ENCODE data around the gene VEPH1.

Gene VEPH1

DNA sequence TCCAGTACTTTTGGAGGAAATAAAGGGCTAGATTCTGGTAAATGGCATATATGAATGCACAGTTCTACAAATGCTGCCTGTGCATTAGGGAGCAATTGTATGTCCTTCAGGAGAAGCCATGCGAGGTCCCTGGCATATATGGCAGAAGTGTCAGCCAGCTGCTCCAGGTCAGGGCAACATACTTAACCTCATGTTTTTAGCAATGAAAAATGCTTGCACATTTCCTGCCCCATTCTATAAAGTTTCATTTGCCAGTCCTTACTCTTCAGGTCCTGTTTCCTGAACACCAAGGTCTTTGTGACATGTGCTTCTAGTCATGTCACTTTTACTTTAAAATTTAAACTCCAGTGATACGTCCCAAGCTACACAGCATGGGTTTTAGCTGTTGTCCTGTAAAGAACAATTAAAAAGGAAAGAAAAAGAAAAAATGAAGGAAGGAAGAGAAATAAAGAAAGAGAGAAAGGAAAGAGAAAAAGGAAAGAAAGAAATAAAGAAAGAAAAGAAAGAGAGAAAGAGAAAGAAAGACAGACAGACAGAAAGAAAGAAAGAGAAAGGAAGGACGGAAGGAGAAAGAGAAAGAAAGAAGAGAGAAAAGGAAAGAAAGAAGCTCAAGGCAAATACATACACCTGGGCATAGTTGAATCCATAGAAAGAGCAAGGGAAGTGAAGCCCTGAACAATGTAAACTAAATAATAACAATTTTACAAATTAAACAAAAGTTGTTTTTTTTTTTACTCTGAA lies 86.7 kb downstream of the VEPH1 start:
- Histone ChIP-seq H3K9ac (ENCODE audit: low read length) (no peak overlapping the region), H3K4me2 (ENCODE audit: low read length) (no peak overlapping the region), H4K20me1 (ENCODE audit: insufficient read depth, low read length) (no peaks in the 10 kb centered on the region), H3K4me3 (ENCODE audit: low read length) (no peak overlapping the region), H3K9me3 (ENCODE audit: insufficient read depth, low read length) (no peaks in the 10 kb centered on the region), H3K79me2 (ENCODE audit: low read length) (no peaks in the 10 kb centered on the region), H3K36me3 (replicated peaks; ENCODE audit: low read depth, low read length) (no peaks in the 10 kb centered on the region), H3K27me3 (ENCODE audit: low read depth, low read length) (no peaks in the 10 kb centered on the region; the same call in 1 of the 2 replicates), H2AFZ (ENCODE audit: low read depth, low read length) (no peak overlapping the region), H3K4me1 (ENCODE audit: low read length) (no peaks in the 10 kb centered on the region), H3K27ac (ENCODE audit: low read length) (no peak overlapping the region)
- TF ChIP-seq, protein P1, sequence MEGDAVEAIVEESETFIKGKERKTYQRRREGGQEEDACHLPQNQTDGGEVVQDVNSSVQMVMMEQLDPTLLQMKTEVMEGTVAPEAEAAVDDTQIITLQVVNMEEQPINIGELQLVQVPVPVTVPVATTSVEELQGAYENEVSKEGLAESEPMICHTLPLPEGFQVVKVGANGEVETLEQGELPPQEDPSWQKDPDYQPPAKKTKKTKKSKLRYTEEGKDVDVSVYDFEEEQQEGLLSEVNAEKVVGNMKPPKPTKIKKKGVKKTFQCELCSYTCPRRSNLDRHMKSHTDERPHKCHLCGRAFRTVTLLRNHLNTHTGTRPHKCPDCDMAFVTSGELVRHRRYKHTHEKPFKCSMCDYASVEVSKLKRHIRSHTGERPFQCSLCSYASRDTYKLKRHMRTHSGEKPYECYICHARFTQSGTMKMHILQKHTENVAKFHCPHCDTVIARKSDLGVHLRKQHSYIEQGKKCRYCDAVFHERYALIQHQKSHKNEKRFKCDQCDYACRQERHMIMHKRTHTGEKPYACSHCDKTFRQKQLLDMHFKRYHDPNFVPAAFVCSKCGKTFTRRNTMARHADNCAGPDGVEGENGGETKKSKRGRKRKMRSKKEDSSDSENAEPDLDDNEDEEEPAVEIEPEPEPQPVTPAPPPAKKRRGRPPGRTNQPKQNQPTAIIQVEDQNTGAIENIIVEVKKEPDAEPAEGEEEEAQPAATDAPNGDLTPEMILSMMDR (IDR thresholded peaks at IDR 0.05; ENCODE audit: low read depth, low read length) = no peak
- TF ChIP-seq EZH2phosphoT487 (IDR thresholded peaks at IDR 0.05; ENCODE audit: low read depth) = no peak

DNA sequence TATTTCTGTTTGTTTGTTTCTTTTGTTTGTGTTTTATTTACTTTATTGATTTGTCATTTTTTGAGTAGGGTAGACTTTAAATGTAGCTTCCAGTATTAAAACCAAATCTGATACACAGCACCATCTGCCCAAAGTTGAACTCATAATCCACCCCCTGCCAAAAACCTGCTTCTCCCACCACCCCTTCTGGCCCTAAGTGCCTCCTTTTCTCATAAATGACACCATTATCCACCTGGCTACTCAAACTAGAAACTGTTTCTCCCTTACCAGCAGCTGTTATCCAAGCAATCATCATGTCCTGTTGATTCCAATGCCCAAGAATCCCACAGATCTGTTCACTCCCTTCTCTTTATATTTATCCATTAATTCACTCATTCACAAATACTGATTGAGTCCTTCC lies 88.4 kb downstream of the VEPH1 start:
- Histone ChIP-seq H3K4me1 (ENCODE audit: low read length) (no peaks in the 10 kb centered on the region), H2AFZ (ENCODE audit: low read depth, low read length) (no peak overlapping the region), H3K36me3 (replicated peaks; ENCODE audit: low read depth, low read length) (no peaks in the 10 kb centered on the region), H3K9ac (ENCODE audit: low read length) (no peak overlapping the region), H4K20me1 (ENCODE audit: insufficient read depth, low read length) (no peaks in the 10 kb centered on the region), H3K27me3 (ENCODE audit: low read depth, low read length) (no peaks in the 10 kb centered on the region; the same call in 1 of the 2 replicates), H3K27ac (ENCODE audit: low read length) (no peak overlapping the region), H3K4me2 (ENCODE audit: low read length) (no peak overlapping the region), H3K9me3 (ENCODE audit: insufficient read depth, low read length) (no peaks in the 10 kb centered on the region), H3K79me2 (ENCODE audit: low read length) (no peaks in the 10 kb centered on the region), H3K4me3 (ENCODE audit: low read length) (no peak overlapping the region)
- TF ChIP-seq EZH2phosphoT487 (IDR thresholded peaks at IDR 0.05; ENCODE audit: low read depth) = no peak
- TF ChIP-seq, protein P1 (IDR thresholded peaks at IDR 0.05; ENCODE audit: low read depth, low read length) = no peak

DNA sequence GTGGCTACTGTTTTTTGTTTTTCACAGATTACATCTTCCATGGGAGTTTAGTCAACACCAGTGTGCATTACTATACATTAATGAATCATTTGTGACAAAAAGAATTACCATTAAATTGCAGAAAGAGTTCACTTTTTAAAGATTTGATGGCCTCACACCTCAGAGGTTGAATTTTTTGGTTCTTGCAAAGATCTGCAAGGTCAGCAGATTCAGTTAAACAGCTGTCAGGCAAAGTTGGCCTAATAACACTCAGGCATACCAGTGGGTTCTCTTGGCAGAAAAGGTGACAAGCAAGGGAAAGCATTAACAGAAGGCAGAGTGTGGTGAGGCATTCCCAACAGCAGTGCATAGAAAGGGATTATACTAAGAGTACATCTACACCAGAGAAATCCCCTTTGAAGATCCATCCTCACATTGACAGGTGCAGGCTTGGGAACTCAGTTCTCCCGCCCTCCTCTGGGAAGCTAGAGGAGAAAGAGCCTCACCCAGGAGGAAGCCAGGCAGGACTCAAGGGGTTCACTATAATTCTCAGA lies 90.8 kb downstream of the VEPH1 start:
- Histone ChIP-seq H3K36me3 (replicated peaks; ENCODE audit: low read depth, low read length) (no peaks in the 10 kb centered on the region), H3K79me2 (ENCODE audit: low read length) (no peaks in the 10 kb centered on the region), H3K9me3 (ENCODE audit: insufficient read depth, low read length) (no peaks in the 10 kb centered on the region), H2AFZ (ENCODE audit: low read depth, low read length) (no peak overlapping the region), H3K4me2 (ENCODE audit: low read length) (no peak overlapping the region), H3K27me3 (ENCODE audit: low read depth, low read length) (0 out of 2 replicates have a peak, but pooled peaks cover 3% of the 10 kb centered on the region), H3K27ac (ENCODE audit: low read length) (no peak overlapping the region), H3K4me3 (ENCODE audit: low read length) (no peak overlapping the region), H4K20me1 (ENCODE audit: insufficient read depth, low read length) (no peaks in the 10 kb centered on the region), H3K9ac (ENCODE audit: low read length) (no peak overlapping the region), H3K4me1 (ENCODE audit: low read length) (0 out of 2 replicates have a peak, but pooled peaks cover 4% of the 10 kb centered on the region)
- TF ChIP-seq, protein P1 (IDR thresholded peaks at IDR 0.05; ENCODE audit: low read depth, low read length) = no peak
- no peak for TF ChIP-seq EZH2phosphoT487 (IDR thresholded peaks at IDR 0.05; ENCODE audit: low read depth)

DNA sequence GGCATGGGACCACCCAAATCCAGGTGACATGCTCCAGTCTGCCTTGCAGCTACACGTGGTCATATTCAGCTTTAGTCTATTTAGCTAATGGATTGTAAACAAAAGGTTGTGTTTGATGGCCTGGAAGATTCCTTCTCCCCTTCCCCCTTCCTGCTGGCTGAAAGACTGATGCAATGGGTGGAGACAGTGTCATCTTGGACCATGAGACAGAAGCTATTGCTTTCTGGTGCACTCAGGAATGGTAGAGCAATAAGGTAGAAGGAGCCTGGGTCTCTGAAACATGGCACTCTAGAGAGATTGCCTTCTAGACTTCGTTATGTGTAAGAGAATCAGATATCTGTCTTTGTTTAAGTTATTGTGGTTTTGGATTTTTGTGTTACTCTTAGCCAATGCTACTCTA lies 92.3 kb downstream of the VEPH1 start:
- Histone ChIP-seq H3K9ac (ENCODE audit: low read length) (no peak overlapping the region), H3K4me3 (ENCODE audit: low read length) (no peak overlapping the region), H3K27ac (ENCODE audit: low read length) (no peak overlapping the region), H3K9me3 (ENCODE audit: insufficient read depth, low read length) (no peaks in the 10 kb centered on the region), H3K79me2 (ENCODE audit: low read length) (no peaks in the 10 kb centered on the region), H3K36me3 (replicated peaks; ENCODE audit: low read depth, low read length) (no peaks in the 10 kb centered on the region), H3K4me2 (ENCODE audit: low read length) (no peak overlapping the region), H3K27me3 (ENCODE audit: low read depth, low read length) (0 out of 2 replicates have a peak, but pooled peaks cover 3% of the 10 kb centered on the region), H4K20me1 (ENCODE audit: insufficient read depth, low read length) (no peaks in the 10 kb centered on the region), H3K4me1 (ENCODE audit: low read length) (0 out of 2 replicates have a peak, but pooled peaks cover 4% of the 10 kb centered on the region), H2AFZ (ENCODE audit: low read depth, low read length) (no peak overlapping the region)
- TF ChIP-seq, protein P1 (IDR thresholded peaks at IDR 0.05; ENCODE audit: low read depth, low read length) = no peak
- no peak for TF ChIP-seq EZH2phosphoT487 (IDR thresholded peaks at IDR 0.05; ENCODE audit: low read depth)
